WTC11 (cell line): ENCODE results near the gene FITM1. TPM values are rescaled to one million over a fixed set of nuclear protein-coding genes. Genes with fewer than 3 reads are reported as not detected.

Experiments
- ATAC-seq: fragments of 200-7000 bp; cut with Tn5 transposase; 2 replicates; pipeline ENCODE4 v1.10.0; 2021; ENCODE audit warnings: mild to moderate bottlenecking, moderate library complexity
- CTCF ChIA-PET: fragments of 300-600 bp; sonication (Branson Sonifier 250); formaldehyde crosslinking; loops from one replicate; lab custom pipeline; 2021; ENCODE audit warnings: antibody characterized with exemption; lab: Charles Lee
- POLR2A ChIA-PET: fragments of 350-600 bp; sonication (Branson Sonifier 250); formaldehyde crosslinking; loops from one replicate; lab custom pipeline; 2021; ENCODE audit warnings: antibody characterized with exemption; lab: Charles Lee
- DNase-seq: peaks from one replicate; pipeline ENCODE4 v3.0.0; 2021; ENCODE audit warnings: low spot score
- H3K27ac Mint-ChIP-seq: 2 replicates; pipeline ENCODE4 v1.8.0; 2021; ENCODE audit warnings: mixed read lengths
- H3K27me3 Mint-ChIP-seq: 2 replicates; pipeline ENCODE4 v1.8.0; 2021; ENCODE audit warnings: low read depth, mild to moderate bottlenecking, moderate library complexity, mixed read lengths
- H3K36me3 Mint-ChIP-seq: 2 replicates; pipeline ENCODE4 v1.8.0; 2021; ENCODE audit warnings: mixed read lengths
- H3K4me1 Mint-ChIP-seq: 2 replicates; pipeline ENCODE4 v1.8.0; 2022; ENCODE audit warnings: mixed read lengths
- H3K4me3 Mint-ChIP-seq: 2 replicates; pipeline ENCODE4 v1.8.0; 2021; ENCODE audit warnings: mild to moderate bottlenecking, moderate library complexity, mixed read lengths
- H3K9me3 Mint-ChIP-seq: 2 replicates; pipeline ENCODE4 v1.8.0; 2021; ENCODE audit warnings: mixed read lengths
- AFF4 ChIP-seq: sonication (generic); formaldehyde crosslinking; IDR thresholded peaks from 2 replicates; pipeline ENCODE4 v1.8.1; 2023; ENCODE audit warnings: mild to moderate bottlenecking, missing genetic modification reagents, borderline replicate concordance
- AR ChIP-seq: fragments of 250-450 bp; sonication (Bioruptor Pico); IDR thresholded peaks from 2 replicates; pipeline ENCODE4 v1.9.0; 2021; ENCODE audit warnings: mild to moderate bottlenecking
- ATF3 ChIP-seq: sonication (generic); formaldehyde crosslinking; conservative IDR thresholded peaks from 2 replicates; pipeline ENCODE4 v1.8.1; 2022; ENCODE audit warnings: mild to moderate bottlenecking, missing genetic modification reagents
- CBFB ChIP-seq: sonication (generic); formaldehyde crosslinking; IDR thresholded peaks from 2 replicates; pipeline ENCODE4 v1.8.1; 2022; ENCODE audit warnings: mild to moderate bottlenecking, low read depth, missing genetic modification reagents
- EMX1 ChIP-seq: fragments of 250-450 bp; sonication (Bioruptor Pico); IDR thresholded peaks from 2 replicates; pipeline ENCODE4 v1.8.0; 2021; ENCODE audit warnings: mild to moderate bottlenecking
- FOXJ3 ChIP-seq: sonication (generic); formaldehyde crosslinking; IDR thresholded peaks from 2 replicates; pipeline ENCODE4 v1.9.0; 2021; ENCODE audit warnings: missing genetic modification reagents, mild to moderate bottlenecking, borderline replicate concordance
- GTF2I ChIP-seq: fragments of 250-450 bp; sonication (Bioruptor Pico); conservative IDR thresholded peaks from 2 replicates; pipeline ENCODE4 v1.4.0; 2021; ENCODE audit warnings: mild to moderate bottlenecking
- MYBL2 ChIP-seq: sonication (generic); formaldehyde crosslinking; IDR thresholded peaks from 2 replicates; pipeline ENCODE4 v1.8.1; 2023; ENCODE audit warnings: mild to moderate bottlenecking, moderate library complexity, missing genetic modification reagents
- NR2C2 ChIP-seq: sonication (generic); formaldehyde crosslinking; IDR thresholded peaks from 2 replicates; pipeline ENCODE4 v1.8.0; 2022; ENCODE audit warnings: mild to moderate bottlenecking, missing genetic modification reagents
- TEAD4 ChIP-seq: sonication (generic); formaldehyde crosslinking; IDR thresholded peaks from 2 replicates; pipeline ENCODE4 v1.8.0; 2022; ENCODE audit warnings: mild to moderate bottlenecking, missing genetic modification reagents
- ZBTB43 ChIP-seq: sonication (generic); formaldehyde crosslinking; IDR thresholded peaks from 2 replicates; pipeline ENCODE4 v1.8.1; 2023; ENCODE audit warnings: mild to moderate bottlenecking, missing genetic modification reagents
- ZNF263 ChIP-seq: sonication (generic); formaldehyde crosslinking; IDR thresholded peaks from 2 replicates; pipeline ENCODE4 v1.8.1; 2022; ENCODE audit warnings: low read depth, mild to moderate bottlenecking, moderate library complexity, missing genetic modification reagents
- ZNF416 ChIP-seq: fragments of 250-450 bp; sonication (Bioruptor Pico); IDR thresholded peaks from 2 replicates; pipeline ENCODE4 v1.9.0; 2021; ENCODE audit warnings: mild to moderate bottlenecking, inconsistent platforms
- ZNF671 ChIP-seq: fragments of 250-450 bp; sonication (Bioruptor Pico); IDR thresholded peaks from 2 replicates; pipeline ENCODE4 v1.8.0; 2021; ENCODE audit warnings: mild to moderate bottlenecking
- total RNA-seq: library from RNA; stranded (reverse); gene quantifications from 3 replicates; pipeline ENCODE4 v1.2.3, GENCODE V29; 2021
- TF ChIP-seq, protein P1 (sequence below): fragments of 250-450 bp; sonication (Bioruptor Pico); IDR thresholded peaks from 2 replicates; pipeline ENCODE4 v1.9.0; 2021; ENCODE audit warnings: mild to moderate bottlenecking
- TF ChIP-seq, protein P2 (sequence below): sonication (generic); formaldehyde crosslinking; IDR thresholded peaks from 2 replicates; pipeline ENCODE4 v1.8.0; 2022; ENCODE audit warnings: missing genetic modification reagents
- TF ChIP-seq, protein P3 (sequence below): sonication (generic); formaldehyde crosslinking; IDR thresholded peaks from 2 replicates; pipeline ENCODE4 v1.8.1; 2022; ENCODE audit warnings: missing genetic modification reagents, borderline replicate concordance

FITM1 gene
- total RNA-seq, 1 experiment from 2014 or later, result not detected

DNA sequence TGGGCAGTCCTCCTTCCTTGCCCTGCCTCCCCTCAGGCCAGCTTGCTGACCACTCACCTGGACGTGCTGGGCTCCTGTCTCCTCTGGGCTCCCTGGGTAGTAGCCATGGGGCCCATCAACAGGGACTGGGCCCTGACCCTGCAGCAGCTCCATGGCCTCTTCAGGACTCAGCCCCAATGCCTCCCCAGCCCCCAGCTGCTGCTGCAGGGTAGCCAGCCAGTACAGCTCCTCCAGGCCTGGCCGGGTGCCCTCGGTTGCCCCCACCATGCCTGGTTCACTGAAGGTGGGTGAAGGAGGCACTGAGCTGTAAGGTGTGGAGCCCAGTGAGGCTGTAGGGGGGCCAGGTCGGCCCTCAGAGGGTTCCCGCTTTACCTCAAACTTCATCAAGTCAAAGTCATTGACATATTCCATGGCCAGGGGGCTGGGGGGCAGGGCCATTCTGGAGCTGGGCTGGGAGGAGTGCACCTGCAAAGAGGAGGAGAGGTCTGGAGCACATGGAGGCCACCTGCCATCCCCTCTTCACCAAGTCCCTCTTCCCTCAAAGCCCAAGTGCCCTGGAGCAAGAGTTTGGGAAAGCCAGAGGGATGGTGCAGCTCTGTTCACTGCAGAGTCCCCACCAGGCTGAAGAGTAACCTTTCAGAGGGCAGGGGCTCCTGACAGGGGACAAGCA, 47.9 kb upstream of the FITM1 start:
- Mint-ChIP-seq H3K4me3 (peak overlapping the region; percentile 79), H3K4me1 (peaks cover 27% of the 10 kb centered on the region), H3K27ac (no peak overlapping the region), H3K9me3 (no peaks in the 10 kb centered on the region), H3K27me3 (peaks cover 26% of the 10 kb centered on the region), H3K36me3 (no peaks in the 10 kb centered on the region)
- TF ChIP-seq ZBTB43 (CRISPR knock-in tag), result no peak
- TF ChIP-seq, protein P1, sequence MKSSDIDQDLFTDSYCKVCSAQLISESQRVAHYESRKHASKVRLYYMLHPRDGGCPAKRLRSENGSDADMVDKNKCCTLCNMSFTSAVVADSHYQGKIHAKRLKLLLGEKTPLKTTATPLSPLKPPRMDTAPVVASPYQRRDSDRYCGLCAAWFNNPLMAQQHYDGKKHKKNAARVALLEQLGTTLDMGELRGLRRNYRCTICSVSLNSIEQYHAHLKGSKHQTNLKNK (CRISPR knock-in tag), result no peak
- no peak for TF ChIP-seq ZNF263 (CRISPR knock-in tag)
- TF ChIP-seq NR2C2 (CRISPR knock-in tag), result no peak
- TF ChIP-seq AFF4 (CRISPR knock-in tag), result no peak
- no peak for TF ChIP-seq ATF3 (CRISPR knock-in tag)
- no peak for TF ChIP-seq EMX1 (CRISPR knock-in tag)
- no peak for TF ChIP-seq AR (CRISPR knock-in tag)
- no peak for TF ChIP-seq MYBL2 (CRISPR knock-in tag)
- TF ChIP-seq FOXJ3, result no peak
- TF ChIP-seq ZNF416 (CRISPR knock-in tag), result no peak
- TF ChIP-seq GTF2I (CRISPR knock-in tag), result no peak
- TF ChIP-seq ZNF671 (CRISPR knock-in tag), result no peak
- DNase-seq (no peak), ATAC-seq (no peak)
- POLR2A ChIA-PET, result interaction anchor here (0.6 to 4.4 kb wide), 3 partner anchors 10 to 615 kb away, joined by 5 to 67 read pairs (median 9); partner anchors contain the start of genes PCK2 and PSME2
- CTCF ChIA-PET, result interaction anchor here (0.6 to 5.2 kb wide), 6 partner anchors 8 to 89 kb away, joined by 3 to 101 read pairs (median 44); partner anchors contain the start of genes DCAF11 and PCK2

DNA sequence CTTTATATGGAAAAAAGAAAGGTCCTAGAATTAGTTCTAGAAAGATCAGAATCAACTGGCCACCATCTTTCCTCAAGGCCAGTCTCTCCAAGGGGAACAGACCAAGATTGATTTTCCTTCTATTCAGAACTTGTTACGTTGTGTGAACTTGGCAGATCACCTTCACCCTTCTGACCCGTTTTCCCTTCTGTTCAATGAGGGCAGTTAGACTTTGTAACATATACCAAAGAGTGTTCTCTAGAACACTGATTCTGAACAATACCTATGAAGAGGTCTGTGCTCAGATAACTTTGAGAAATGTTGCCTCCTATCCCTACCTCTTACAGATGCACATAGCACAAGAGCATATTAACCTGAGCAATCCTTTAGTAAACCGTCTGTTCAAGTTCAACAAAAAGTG, 47.0 kb upstream of the FITM1 start:
- ChIA-PET POLR2A (interaction anchor here (2.9 to 4.4 kb wide), 2 partner anchors 9 to 63 kb away, joined by 9 to 67 read pairs; partner anchors contain the start of genes PCK2 and PSME2), CTCF (no interaction called here)
- peaks cover 27% of the 10 kb centered on the region for H3K4me1 Mint-ChIP-seq
- H3K27ac Mint-ChIP-seq, result no peak overlapping the region
- no peak for ATAC-seq
- no peaks in the 10 kb centered on the region for H3K9me3 Mint-ChIP-seq
- no peak overlapping the region for H3K4me3 Mint-ChIP-seq
- H3K27me3 Mint-ChIP-seq, result peaks cover 26% of the 10 kb centered on the region
- H3K36me3 Mint-ChIP-seq, result no peaks in the 10 kb centered on the region
- no peak for DNase-seq
- TF ChIP-seq TEAD4, result no peak
- TF ChIP-seq, protein P2, sequence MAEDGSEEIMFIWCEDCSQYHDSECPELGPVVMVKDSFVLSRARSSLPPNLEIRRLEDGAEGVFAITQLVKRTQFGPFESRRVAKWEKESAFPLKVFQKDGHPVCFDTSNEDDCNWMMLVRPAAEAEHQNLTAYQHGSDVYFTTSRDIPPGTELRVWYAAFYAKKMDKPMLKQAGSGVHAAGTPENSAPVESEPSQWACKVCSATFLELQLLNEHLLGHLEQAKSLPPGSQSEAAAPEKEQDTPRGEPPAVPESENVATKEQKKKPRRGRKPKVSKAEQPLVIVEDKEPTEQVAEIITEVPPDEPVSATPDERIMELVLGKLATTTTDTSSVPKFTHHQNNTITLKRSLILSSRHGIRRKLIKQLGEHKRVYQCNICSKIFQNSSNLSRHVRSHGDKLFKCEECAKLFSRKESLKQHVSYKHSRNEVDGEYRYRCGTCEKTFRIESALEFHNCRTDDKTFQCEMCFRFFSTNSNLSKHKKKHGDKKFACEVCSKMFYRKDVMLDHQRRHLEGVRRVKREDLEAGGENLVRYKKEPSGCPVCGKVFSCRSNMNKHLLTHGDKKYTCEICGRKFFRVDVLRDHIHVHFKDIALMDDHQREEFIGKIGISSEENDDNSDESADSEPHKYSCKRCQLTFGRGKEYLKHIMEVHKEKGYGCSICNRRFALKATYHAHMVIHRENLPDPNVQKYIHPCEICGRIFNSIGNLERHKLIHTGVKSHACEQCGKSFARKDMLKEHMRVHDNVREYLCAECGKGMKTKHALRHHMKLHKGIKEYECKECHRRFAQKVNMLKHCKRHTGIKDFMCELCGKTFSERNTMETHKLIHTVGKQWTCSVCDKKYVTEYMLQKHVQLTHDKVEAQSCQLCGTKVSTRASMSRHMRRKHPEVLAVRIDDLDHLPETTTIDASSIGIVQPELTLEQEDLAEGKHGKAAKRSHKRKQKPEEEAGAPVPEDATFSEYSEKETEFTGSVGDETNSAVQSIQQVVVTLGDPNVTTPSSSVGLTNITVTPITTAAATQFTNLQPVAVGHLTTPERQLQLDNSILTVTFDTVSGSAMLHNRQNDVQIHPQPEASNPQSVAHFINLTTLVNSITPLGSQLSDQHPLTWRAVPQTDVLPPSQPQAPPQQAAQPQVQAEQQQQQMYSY (CRISPR knock-in tag), result no peak
- TF ChIP-seq, protein P3, sequence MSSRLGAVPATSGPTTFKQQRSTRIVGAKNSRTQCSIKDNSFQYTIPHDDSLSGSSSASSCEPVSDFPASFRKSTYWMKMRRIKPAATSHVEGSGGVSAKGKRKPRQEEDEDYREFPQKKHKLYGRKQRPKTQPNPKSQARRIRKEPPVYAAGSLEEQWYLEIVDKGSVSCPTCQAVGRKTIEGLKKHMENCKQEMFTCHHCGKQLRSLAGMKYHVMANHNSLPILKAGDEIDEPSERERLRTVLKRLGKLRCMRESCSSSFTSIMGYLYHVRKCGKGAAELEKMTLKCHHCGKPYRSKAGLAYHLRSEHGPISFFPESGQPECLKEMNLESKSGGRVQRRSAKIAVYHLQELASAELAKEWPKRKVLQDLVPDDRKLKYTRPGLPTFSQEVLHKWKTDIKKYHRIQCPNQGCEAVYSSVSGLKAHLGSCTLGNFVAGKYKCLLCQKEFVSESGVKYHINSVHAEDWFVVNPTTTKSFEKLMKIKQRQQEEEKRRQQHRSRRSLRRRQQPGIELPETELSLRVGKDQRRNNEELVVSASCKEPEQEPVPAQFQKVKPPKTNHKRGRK (CRISPR knock-in tag), result no peak
- TF ChIP-seq CBFB (CRISPR knock-in tag), result no peak
